HG03558 (cell line): ENCODE data around the gene AHNAK2.
"Not testable (repeated sequence)": the region's sequence is repeated elsewhere in the genome, so short reads cannot be mapped to it uniquely, and the experiment has no call there.

ENCODE experiments used
- ATAC-seq: cut with Tn5 transposase; IDR thresholded peaks from one replicate; pipeline ENCODE4 v1.9.1; 2021; ENCODE audit warnings: moderate number of reproducible peaks; ENCODE audit not compliant: unreplicated experiment; ENCODE audit errors: extremely low read depth

The AHNAK2 gene

DNA sequence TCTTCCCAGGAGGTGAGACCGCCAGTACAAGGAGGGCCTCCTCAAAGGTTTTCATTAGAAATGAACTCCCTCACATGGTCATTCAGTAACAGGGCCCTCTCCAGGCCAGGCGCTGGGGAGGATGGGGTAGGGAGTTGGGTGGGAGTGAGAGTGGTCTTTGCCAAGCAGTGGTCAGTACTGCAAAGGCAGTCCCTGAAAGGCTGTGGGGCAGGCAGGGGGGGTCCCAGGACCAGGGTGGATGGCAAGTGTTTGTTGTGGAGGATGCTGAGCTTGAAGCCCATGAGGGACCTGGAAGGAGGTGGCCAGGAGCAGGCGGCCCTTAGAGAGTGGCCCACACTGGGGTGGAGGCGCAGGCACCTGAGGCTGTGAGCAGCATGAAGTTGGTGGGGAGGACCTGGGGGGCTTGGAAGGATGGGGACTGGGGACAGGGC is 87.0 kb downstream of the AHNAK2 start:
- ATAC-seq, result no peak

DNA sequence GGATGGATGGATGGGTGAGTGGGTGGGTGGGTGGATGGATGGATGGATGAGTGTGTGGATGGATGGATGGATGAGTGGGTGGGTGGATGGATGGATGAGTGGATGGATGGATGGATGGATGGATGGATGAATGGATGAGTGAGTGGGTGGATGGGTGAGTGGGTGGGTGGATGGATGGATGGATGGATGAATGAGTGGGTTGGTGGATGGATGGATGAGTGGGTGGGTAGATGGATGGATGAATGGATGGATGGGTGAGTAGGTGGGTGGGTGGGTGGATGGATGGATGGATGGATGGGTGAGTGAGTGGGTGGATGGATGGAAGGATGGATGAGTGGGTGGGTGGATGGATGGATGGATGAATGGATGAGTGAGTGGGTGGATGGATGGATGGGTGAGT is 87.9 kb downstream of the AHNAK2 start:
- ATAC-seq, result not testable (repeated sequence)

DNA sequence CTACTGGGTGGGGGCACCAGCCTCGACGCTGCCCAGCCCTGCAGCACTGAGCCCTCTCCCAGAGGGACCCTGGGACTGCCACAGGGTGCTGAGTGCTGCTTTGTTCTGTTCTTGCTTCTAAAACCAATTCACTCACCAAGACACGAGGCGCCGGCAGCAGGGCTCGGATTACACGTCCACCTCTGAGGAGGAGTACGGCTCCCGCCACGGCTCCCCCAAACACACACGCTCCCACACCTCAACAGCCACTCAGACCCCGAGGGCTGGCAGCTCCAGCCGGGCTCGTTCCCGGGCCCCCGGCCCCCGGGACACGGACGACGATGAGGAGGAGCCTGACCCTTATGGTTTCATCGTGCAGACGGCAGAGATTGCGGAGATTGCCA is 88.8 kb downstream of the AHNAK2 start:
- ATAC-seq, result no peak

DNA sequence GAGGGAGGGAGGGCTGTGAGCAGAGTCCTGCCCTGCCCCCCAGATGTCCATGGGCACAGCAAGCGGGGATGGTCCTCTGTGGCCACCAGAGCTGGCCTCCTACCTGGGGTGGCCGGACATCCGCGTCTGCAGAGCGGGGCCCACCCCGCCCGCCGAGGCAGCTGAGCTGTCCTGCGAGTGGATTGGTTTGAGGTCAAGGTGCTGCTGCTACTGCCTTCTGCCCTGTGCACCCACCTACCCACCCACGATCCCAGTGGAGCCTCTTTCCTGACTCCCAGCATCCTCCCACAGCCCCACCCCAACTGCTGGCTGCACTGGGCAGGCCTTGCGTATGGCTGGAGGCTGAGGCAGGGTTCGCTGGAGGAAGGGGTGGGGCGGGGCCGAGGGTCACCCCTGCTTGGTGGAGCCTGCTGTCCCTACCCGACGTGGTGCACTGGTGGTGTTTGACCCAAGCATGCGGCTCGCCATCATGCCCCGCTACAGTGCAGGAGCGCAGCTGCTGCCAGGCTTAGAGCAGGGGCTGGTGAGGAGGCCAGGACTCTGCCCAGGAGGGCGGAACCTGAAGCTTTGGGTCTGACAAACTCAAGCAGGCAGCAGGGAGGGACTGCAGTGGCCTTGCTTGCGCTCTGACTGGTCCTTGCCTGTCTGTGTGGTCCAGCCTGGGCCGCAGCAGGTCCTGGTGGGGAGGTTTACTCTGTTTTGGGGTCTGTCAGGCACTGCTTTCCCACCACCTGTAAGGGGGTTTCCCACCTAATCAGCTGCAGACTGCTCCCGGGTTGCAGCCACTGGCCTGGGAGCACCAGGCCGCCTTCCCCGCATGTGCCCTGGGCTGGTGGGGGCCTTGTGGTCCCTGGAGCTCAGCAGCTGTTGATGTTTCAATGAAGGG is 89.4 kb downstream of the AHNAK2 start:
- no peak for ATAC-seq

DNA sequence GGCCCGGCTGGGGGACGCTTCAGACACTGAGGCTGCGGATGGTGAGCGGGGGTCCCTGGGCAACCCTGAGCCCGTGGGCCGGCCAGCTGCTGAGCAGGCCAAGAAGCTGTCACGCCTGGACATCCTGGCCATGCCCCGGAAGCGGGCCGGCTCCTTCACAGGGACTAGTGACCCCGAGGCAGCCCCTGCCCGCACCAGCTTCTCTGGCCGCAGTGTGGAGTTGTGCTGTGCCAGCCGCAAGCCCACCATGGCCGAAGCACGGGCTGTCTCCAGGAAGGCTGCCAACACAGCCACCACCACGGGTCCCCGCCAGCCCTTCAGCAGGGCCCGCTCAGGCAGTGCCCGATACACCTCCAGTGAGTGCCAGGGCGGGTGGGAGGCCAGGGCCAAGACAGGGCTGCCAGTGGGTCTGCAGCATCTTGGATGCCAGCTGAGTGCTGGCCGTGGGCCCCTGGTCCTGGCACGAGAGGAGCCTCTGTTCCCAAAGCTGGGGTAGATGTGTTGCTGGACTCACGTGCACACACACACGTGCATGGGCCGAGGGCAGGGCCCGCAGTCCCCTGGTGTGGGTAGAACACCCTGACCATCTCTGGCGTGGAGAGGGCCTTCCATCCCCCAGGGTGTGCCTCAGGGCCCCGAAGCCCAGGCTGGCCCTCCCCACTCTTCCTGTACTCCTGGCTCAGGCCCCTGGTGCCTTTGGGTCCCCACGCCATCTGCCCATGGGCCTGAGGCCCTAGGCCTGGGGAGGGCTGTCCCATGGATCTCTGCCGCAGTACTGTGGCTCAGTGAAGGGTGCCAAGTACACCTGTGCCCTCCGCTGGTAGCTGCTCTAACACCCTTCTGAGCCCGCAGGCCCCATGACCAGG is 90.3 kb downstream of the AHNAK2 start:
- no peak for ATAC-seq
